HEK293 (cell line): ENCODE results near the gene SEMA3G.

Experiments
- CTCF ChIA-PET: fragments of 350-600 bp; formaldehyde crosslinking; extraction: SDS; loops from one replicate; lab custom pipeline; 2021; ENCODE audit warnings: antibody characterized with exemption; lab: Yijun Ruan, JAX
- POLR2A ChIA-PET: fragments of 300-600 bp; formaldehyde crosslinking; extraction: SDS; loops from one replicate; lab custom pipeline; 2020; ENCODE audit warnings: antibody characterized with exemption, inconsistent platforms; lab: Yijun Ruan, JAX
- H3K27ac ChIP-seq: fragments of 200-500 bp; sonication (Bioruptor generic); 2 replicates; pipeline ENCODE4 v1.5.1; 2014; ENCODE audit warnings: low read depth, low read length, control low read depth, inconsistent platforms; ENCODE audit errors: extremely low read depth
- H3K36me3 ChIP-seq, 2 experiments: fragments of 200-500 bp in 1 of 2; sonication (Bioruptor generic) in 1 of 2; 1 replicate in 1 of 2; 2 replicates in 1 of 2; pipeline ENCODE4 v1.5.1; 2014 to 2017; ENCODE audit warnings: inconsistent platforms in 2 of 2, low read length in 2 of 2; ENCODE audit not compliant: control insufficient read depth in 2 of 2, insufficient read depth in 1 of 2
- H3K4me1 ChIP-seq: fragments of 200-500 bp; sonication (Bioruptor generic); 2 replicates; pipeline ENCODE4 v1.5.1; 2014; ENCODE audit warnings: mild to moderate bottlenecking, low read length, inconsistent platforms; ENCODE audit not compliant: control insufficient read depth, insufficient read depth
- H3K4me3 ChIP-seq: 2 replicates; pipeline ENCODE4 v1.5.1; 2011; ENCODE audit warnings: low read depth, mild to moderate bottlenecking, control low read depth, low read length, moderate library complexity
- H3K9me3 ChIP-seq: fragments of 200-500 bp; sonication (Bioruptor generic); 2 replicates; pipeline ENCODE4 v1.5.1; 2014; ENCODE audit warnings: low read depth, low read length, inconsistent platforms; ENCODE audit not compliant: control insufficient read depth, insufficient read depth
- FEZF1 ChIP-seq: fragments of 450-650 bp; formaldehyde crosslinking; IDR thresholded peaks from 2 replicates; pipeline ENCODE4 v1.5.1; 2016; ENCODE audit warnings: missing biosample characterization, missing genetic modification characterization
- HOXC10 ChIP-seq: sonication (generic); formaldehyde crosslinking; IDR thresholded peaks from 2 replicates; pipeline ENCODE4 v1.8.1; 2023; ENCODE audit warnings: mild to moderate bottlenecking, missing genetic modification reagents
- KLF7 ChIP-seq: fragments of 450-650 bp; formaldehyde crosslinking; IDR thresholded peaks from 2 replicates; pipeline ENCODE4 v1.5.1; 2016; ENCODE audit warnings: missing biosample characterization, missing genetic modification characterization, borderline replicate concordance
- KLF8 ChIP-seq: fragments of 450-650 bp; formaldehyde crosslinking; IDR thresholded peaks from 2 replicates; pipeline ENCODE4 v1.5.1; 2016; ENCODE audit warnings: missing biosample characterization, missing genetic modification characterization
- SCRT2 ChIP-seq: fragments of 450-650 bp; formaldehyde crosslinking; IDR thresholded peaks from 2 replicates; pipeline ENCODE4 v1.5.1; 2016; ENCODE audit warnings: missing biosample characterization, missing genetic modification characterization
- WT1 ChIP-seq: fragments of 450-650 bp; formaldehyde crosslinking; IDR thresholded peaks from 2 replicates; pipeline ENCODE4 v1.5.1; 2016; ENCODE audit warnings: missing biosample characterization, missing genetic modification characterization
- ZBTB1 ChIP-seq: fragments of 450-650 bp; formaldehyde crosslinking; IDR thresholded peaks from 2 replicates; pipeline ENCODE4 v1.5.1; 2016; ENCODE audit warnings: missing biosample characterization, missing genetic modification characterization
- ZBTB11 ChIP-seq: fragments of 450-650 bp; formaldehyde crosslinking; conservative IDR thresholded peaks from 2 replicates; pipeline ENCODE4 v1.5.1; 2016; ENCODE audit warnings: low read depth, missing biosample characterization, missing genetic modification characterization
- ZBTB20 ChIP-seq: fragments of 450-650 bp; formaldehyde crosslinking; IDR thresholded peaks from 2 replicates; pipeline ENCODE4 v1.5.1; 2016; ENCODE audit warnings: missing biosample characterization, missing genetic modification characterization
- ZEB2 ChIP-seq: fragments of 450-650 bp; formaldehyde crosslinking; IDR thresholded peaks from 2 replicates; pipeline ENCODE4 v1.5.1; 2016; ENCODE audit warnings: missing biosample characterization, missing genetic modification characterization
- ZFP3 ChIP-seq: fragments of 450-650 bp; formaldehyde crosslinking; IDR thresholded peaks from 2 replicates; pipeline ENCODE4 v1.5.1; 2016; ENCODE audit warnings: low read depth, missing biosample characterization, missing genetic modification characterization
- ZIC2 ChIP-seq: fragments of 450-650 bp; formaldehyde crosslinking; IDR thresholded peaks from 2 replicates; pipeline ENCODE4 v1.5.1; 2016; ENCODE audit warnings: missing biosample characterization, missing genetic modification characterization
- ZNF138 ChIP-seq: fragments of 450-650 bp; formaldehyde crosslinking; IDR thresholded peaks from 2 replicates; pipeline ENCODE4 v1.5.1; 2016; ENCODE audit warnings: missing biosample characterization, missing genetic modification characterization, borderline replicate concordance
- ZNF311 ChIP-seq: fragments of 450-650 bp; formaldehyde crosslinking; IDR thresholded peaks from 2 replicates; pipeline ENCODE4 v1.5.1; 2017; ENCODE audit warnings: missing biosample characterization, missing genetic modification characterization, borderline replicate concordance
- ZNF473 ChIP-seq: fragments of 450-650 bp; formaldehyde crosslinking; IDR thresholded peaks from 2 replicates; pipeline ENCODE4 v1.5.1; 2017; ENCODE audit warnings: missing biosample characterization, missing genetic modification characterization
- ZNF529 ChIP-seq: fragments of 450-650 bp; formaldehyde crosslinking; IDR thresholded peaks from 2 replicates; pipeline ENCODE4 v1.5.1; 2017; ENCODE audit warnings: missing genetic modification characterization, missing biosample characterization; ENCODE audit not compliant: insufficient replicate concordance
- ZNF558 ChIP-seq: fragments of 450-650 bp; formaldehyde crosslinking; IDR thresholded peaks from 2 replicates; pipeline ENCODE4 v1.5.1; 2016; ENCODE audit warnings: missing biosample characterization, missing genetic modification characterization
- ZNF560 ChIP-seq: fragments of 450-650 bp; formaldehyde crosslinking; IDR thresholded peaks from 2 replicates; pipeline ENCODE4 v1.5.1; 2017; ENCODE audit warnings: missing biosample characterization, missing genetic modification characterization, borderline replicate concordance
- TF ChIP-seq, protein P1 (sequence below): fragments of 450-650 bp; formaldehyde crosslinking; IDR thresholded peaks from 2 replicates; pipeline ENCODE4; 2016; ENCODE audit warnings: missing biosample characterization, missing genetic modification characterization
- TF ChIP-seq, protein P2 (sequence below): fragments of 450-650 bp; formaldehyde crosslinking; IDR thresholded peaks from 2 replicates; pipeline ENCODE4 v1.5.1; 2016; ENCODE audit warnings: missing biosample characterization, missing genetic modification characterization
- TF ChIP-seq, protein P3 (sequence below): fragments of 450-650 bp; formaldehyde crosslinking; IDR thresholded peaks from 2 replicates; pipeline ENCODE4 v1.5.1; 2016; ENCODE audit warnings: missing biosample characterization, missing genetic modification characterization
- TF ChIP-seq, protein P4 (sequence below): fragments of 450-650 bp; formaldehyde crosslinking; IDR thresholded peaks from 2 replicates; pipeline ENCODE4 v1.5.1; 2016; ENCODE audit warnings: missing biosample characterization, missing genetic modification characterization

The SEMA3G gene

DNA sequence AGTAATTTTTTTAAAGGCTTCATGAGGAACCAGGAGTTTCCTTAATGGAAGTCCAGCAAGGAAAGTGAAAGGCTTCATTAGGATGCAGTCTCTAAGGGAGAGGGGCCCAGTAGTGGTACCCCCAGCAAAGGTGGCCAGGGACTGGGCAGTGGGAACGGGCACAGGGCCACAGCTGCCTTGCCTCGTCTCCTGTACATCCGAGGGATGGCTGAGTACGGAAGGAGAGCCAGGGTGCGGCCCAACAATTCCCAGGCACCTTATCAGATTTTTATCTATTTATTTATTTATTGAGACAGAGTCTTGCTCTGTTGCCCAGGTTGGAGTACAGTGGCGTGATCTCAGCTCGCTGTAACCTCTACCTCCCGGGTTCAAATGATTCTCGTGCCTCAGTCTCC lies 14.5 kb downstream of the SEMA3G start:
- Histone ChIP-seq H3K9me3 (no peaks in the 10 kb centered on the region), H3K27ac (no peak overlapping the region), H3K36me3 (no peaks in the 10 kb centered on the region), H3K4me3 (no peak overlapping the region), H3K4me1 (no peaks in the 10 kb centered on the region)
- POLR2A ChIA-PET = no interaction called here
- TF ChIP-seq ZBTB20 (no peak), ZBTB11 (tag by site-specific recombination) (no peak), ZNF473 (tag by site-specific recombination) (no peak), ZFP3 (tag by site-specific recombination) (no peak), HOXC10 (no peak), KLF8 (tag by site-specific recombination) (no peak), SCRT2 (no peak), ZNF560 (tag by site-specific recombination) (no peak)
- TF ChIP-seq, all 188 proteins: peak for 0
- CTCF ChIA-PET = interaction anchor here (7.4 kb wide), 1 partner anchor 17 kb away, joined by 59 read pairs; the partner anchor contains the start of gene SEMA3G

- Histone ChIP-seq H3K36me3 (no peaks in the 10 kb centered on the region), H3K4me1 (no peaks in the 10 kb centered on the region), H3K27ac (no peak overlapping the region), H3K4me3 (no peak overlapping the region), H3K9me3 (no peaks in the 10 kb centered on the region)
- no peak for TF ChIP-seq ZNF529 (tag by site-specific recombination)
- TF ChIP-seq FEZF1 (tag by site-specific recombination) = no peak
- TF ChIP-seq ZIC2 (tag by site-specific recombination) = no peak
- no peak for TF ChIP-seq ZNF138 (tag by site-specific recombination)
- TF ChIP-seq, protein P1, sequence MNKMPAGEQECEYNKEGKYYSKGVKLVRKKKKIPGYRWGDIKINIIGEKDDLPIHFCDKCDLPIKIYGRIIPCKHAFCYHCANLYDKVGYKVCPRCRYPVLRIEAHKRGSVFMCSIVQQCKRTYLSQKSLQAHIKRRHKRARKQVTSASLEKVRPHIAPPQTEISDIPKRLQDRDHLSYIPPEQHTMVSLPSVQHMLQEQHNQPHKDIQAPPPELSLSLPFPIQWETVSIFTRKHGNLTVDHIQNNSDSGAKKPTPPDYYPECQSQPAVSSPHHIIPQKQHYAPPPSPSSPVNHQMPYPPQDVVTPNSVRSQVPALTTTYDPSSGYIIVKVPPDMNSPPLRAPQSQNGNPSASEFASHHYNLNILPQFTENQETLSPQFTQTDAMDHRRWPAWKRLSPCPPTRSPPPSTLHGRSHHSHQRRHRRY (tag by site-specific recombination) = no peak
- CTCF ChIA-PET = interaction anchor here (1.8 to 7.4 kb wide), 4 partner anchors 17 to 28 kb away, joined by 3 to 97 read pairs (median 38); partner anchors contain the start of gene SEMA3G
- POLR2A ChIA-PET = no interaction called here
Observed at GRCh38 chr3:52429779-52430415, 15.0 kb downstream of the SEMA3G start.

DNA sequence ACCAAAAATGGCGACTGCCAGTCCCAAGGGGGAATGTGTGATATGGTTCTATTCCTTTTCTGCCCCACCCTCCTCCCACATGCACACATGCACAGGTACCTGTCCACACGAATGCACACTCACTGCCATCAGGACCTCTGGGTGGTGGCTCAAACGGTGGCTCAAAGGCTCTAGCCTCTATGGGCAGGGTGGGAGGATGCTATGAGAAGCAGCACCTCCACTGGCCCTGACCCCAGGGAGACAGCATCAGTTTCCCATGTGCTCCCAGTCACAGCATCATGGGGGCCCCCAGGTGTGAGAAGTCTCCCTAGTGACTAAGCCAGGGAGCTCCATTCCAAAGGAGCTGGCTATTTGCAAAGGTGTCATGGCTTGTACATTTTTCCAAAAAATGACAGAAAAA lies 15.9 kb downstream of the SEMA3G start:
- TF ChIP-seq WT1 = no peak
- TF ChIP-seq, protein P2, sequence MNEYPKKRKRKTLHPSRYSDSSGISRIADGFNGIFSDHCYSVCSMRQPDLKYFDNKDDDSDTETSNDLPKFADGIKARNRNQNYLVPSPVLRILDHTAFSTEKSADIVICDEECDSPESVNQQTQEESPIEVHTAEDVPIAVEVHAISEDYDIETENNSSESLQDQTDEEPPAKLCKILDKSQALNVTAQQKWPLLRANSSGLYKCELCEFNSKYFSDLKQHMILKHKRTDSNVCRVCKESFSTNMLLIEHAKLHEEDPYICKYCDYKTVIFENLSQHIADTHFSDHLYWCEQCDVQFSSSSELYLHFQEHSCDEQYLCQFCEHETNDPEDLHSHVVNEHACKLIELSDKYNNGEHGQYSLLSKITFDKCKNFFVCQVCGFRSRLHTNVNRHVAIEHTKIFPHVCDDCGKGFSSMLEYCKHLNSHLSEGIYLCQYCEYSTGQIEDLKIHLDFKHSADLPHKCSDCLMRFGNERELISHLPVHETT (tag by site-specific recombination) = no peak
- TF ChIP-seq KLF7 (tag by site-specific recombination) = no peak
- TF ChIP-seq, protein P3, sequence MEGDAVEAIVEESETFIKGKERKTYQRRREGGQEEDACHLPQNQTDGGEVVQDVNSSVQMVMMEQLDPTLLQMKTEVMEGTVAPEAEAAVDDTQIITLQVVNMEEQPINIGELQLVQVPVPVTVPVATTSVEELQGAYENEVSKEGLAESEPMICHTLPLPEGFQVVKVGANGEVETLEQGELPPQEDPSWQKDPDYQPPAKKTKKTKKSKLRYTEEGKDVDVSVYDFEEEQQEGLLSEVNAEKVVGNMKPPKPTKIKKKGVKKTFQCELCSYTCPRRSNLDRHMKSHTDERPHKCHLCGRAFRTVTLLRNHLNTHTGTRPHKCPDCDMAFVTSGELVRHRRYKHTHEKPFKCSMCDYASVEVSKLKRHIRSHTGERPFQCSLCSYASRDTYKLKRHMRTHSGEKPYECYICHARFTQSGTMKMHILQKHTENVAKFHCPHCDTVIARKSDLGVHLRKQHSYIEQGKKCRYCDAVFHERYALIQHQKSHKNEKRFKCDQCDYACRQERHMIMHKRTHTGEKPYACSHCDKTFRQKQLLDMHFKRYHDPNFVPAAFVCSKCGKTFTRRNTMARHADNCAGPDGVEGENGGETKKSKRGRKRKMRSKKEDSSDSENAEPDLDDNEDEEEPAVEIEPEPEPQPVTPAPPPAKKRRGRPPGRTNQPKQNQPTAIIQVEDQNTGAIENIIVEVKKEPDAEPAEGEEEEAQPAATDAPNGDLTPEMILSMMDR = no peak
- no peak for TF ChIP-seq ZNF311 (tag by site-specific recombination)
- TF ChIP-seq, protein P4, sequence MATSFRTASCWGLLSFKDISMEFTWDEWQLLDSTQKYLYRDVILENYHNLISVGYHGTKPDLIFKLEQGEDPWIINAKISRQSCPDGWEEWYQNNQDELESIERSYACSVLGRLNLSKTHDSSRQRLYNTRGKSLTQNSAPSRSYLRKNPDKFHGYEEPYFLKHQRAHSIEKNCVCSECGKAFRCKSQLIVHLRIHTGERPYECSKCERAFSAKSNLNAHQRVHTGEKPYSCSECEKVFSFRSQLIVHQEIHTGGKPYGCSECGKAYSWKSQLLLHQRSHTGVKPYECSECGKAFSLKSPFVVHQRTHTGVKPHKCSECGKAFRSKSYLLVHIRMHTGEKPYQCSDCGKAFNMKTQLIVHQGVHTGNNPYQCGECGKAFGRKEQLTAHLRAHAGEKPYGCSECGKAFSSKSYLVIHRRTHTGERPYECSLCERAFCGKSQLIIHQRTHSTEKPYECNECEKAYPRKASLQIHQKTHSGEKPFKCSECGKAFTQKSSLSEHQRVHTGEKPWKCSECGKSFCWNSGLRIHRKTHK (tag by site-specific recombination) = no peak
- no peak for TF ChIP-seq ZNF558 (tag by site-specific recombination)
- no peak for TF ChIP-seq ZBTB1 (tag by site-specific recombination)
- TF ChIP-seq ZEB2 (tag by site-specific recombination) = no peak
- ChIA-PET POLR2A (no interaction called here), CTCF (interaction anchor here (1.0 to 5.3 kb wide), 8 partner anchors 10 to 114 kb away, joined by 3 to 97 read pairs (median 5); partner anchors contain the start of gene SEMA3G)
- H3K4me1 ChIP-seq = no peaks in the 10 kb centered on the region
- H3K36me3 ChIP-seq = no peaks in the 10 kb centered on the region
- no peaks in the 10 kb centered on the region for H3K9me3 ChIP-seq
- no peak overlapping the region for H3K27ac ChIP-seq
- no peak overlapping the region for H3K4me3 ChIP-seq
